HG02885 (cell line): Measurements from ENCODE around the gene SRC.
"Not testable (repeated sequence)": the region's sequence is repeated elsewhere in the genome, so short reads cannot be mapped to it uniquely, and the experiment has no call there.

Experiments
- ATAC-seq: cut with Tn5 transposase; IDR thresholded peaks from one replicate; pipeline ENCODE4 v1.9.1; 2021; ENCODE audit warnings: mild to moderate bottlenecking; ENCODE audit not compliant: unreplicated experiment, poor library complexity

The SRC gene

DNA sequence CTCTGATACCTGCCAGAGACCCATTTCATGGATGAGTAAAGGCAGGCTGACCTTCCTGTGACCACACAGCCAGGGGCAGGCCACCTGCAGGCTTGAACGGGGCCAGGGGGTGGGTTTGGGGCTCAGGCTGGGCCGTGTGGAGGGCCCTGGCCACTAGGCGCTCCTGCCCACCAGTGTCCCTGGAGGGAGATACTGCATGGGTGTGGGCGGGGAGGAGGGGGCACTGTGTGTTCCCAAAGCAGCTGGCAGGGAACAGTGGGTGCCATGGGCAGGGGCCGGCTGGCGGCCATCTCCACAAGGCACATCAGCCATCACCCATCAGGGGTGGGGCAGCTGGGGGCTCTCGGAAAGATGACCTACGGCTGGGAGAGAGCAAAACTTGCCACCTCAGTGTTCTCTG lies 15.4 kb downstream of the SRC start:
- ATAC-seq, result no peak

- ATAC-seq, result no peak
Observed at GRCh38 chr20:37362231-37362792, 16.4 kb downstream of the SRC start.

GRCh38 chr20:37362821-37363220 lies 16.9 kb downstream of the SRC start:
- no peak for ATAC-seq

DNA sequence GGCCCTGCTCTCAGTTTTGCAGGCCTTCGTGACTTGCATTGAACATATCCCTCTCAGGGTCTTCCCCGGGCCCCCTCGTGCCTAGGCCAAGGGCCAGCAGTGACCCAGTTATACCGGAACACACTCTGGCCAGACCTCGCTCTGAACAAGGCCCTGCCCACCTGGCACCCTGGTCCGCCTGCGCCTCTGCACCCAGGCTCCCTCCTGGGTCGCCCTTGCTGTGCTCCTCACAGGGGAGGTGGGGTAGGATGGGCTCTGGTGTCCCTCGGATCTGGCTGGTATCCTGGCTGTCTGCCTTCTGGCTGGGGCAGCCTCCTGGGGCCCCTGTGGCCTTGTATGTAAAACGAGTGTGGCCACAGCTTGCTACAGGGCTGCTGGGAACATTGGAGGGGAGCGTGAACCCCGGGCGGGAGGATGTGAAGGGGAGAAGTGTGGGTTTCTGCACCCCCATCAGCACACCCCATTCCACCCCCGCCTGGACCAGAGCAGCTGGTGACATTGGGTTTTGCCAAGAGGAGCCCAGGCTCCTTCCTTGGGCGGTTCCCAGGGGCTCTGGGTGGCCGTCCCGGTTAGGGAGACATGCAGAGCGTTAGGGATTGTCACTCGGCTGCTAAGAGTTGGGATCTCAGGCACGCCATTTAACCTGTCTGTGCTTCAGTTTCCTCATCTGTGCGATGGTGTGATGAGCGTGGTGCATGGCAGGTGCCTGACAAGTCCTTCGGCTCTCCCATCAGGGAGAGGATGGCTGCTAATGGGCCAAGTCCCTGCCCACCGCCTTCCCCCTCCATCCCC lies 17.5 kb downstream of the SRC start:
- no peak for ATAC-seq

- ATAC-seq, result no peak
Observed at GRCh38 chr20:37364013-37364926, 18.3 kb downstream of the SRC start.

DNA sequence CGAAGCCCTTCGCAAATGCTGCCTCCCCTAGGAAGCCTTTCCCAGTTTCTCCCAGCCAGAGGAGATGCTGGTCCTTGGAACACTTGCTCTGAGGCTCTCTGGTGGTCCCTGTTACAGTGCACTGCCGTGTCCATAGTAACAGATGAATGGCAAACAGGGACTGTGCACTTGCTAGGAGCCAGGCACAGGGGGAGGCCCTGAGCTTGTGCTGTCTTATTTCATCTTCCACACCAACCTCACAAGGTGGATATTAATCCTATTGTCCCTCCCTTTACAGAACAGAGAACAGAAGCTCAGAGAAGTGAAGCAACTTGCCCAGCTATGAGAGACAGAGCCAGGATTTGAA lies 19.0 kb downstream of the SRC start:
- no peak for ATAC-seq

GRCh38 chr20:37365760-37366638 lies 20.1 kb downstream of the SRC start:
- ATAC-seq, result peak; percentile 64

DNA sequence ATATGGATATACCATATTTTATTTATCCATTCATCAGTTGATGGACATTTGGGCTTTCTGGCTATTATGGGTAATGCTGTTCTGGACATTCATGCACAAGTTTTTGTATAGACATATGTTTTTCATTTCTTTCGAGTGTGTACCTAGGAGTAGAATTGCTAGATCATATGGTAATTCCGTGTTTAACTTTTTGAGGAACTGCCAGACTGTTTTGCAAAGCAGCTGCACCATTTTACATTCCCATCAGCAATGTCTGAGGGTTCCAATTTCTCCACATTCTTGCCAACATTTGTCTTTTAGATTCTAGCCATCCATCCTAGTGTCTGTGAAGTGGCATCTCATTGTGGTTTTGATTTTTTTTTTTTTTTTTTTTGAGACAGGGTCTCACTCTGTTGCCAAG lies 20.8 kb downstream of the SRC start:
- ATAC-seq, result no peak

DNA sequence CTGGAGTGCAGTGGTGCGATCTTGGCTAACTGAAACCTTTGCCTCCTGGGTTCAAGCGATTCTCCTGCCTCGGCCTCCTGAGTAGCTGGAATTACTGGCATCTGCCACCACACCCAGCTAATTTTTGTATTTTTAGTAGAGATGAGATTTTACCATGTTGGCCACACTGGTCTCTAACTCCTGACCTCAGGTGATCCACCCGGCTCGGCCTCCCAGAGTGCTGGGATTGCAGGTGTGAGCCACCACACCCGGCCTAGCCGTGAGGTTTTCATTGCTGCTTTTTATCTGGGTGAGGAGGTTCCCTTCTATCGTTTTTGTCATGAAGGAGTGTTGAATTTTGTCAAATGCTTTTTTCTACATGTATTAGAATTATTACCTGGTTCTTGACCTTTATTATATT lies 23.9 kb downstream of the SRC start:
- ATAC-seq, result no peak

GRCh38 chr20:37371845-37372244 lies 25.9 kb downstream of the SRC start:
- ATAC-seq, result not testable (repeated sequence)

GRCh38 chr20:37372441-37372840 lies 26.5 kb downstream of the SRC start:
- ATAC-seq, result no peak

DNA sequence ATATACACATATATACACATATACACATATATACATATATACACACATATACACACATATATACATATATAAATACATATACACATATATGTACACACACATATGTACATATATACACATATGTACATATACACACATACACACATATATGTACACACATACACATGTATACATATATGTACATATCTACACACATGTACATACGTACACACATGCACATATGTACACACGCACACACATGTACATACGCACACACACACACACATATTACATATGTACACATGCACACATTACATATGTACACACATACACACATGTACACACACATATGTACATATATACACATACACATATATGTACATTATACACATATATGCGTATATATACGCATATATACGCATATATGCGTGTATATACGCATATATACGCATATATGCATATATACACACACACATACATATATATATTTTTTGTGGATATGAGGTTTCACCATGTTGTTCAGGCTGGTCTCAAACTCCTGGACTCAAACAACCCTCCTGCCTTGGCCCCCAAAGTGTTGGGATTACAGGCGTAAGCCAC lies 27.2 kb downstream of the SRC start:
- no peak for ATAC-seq

DNA sequence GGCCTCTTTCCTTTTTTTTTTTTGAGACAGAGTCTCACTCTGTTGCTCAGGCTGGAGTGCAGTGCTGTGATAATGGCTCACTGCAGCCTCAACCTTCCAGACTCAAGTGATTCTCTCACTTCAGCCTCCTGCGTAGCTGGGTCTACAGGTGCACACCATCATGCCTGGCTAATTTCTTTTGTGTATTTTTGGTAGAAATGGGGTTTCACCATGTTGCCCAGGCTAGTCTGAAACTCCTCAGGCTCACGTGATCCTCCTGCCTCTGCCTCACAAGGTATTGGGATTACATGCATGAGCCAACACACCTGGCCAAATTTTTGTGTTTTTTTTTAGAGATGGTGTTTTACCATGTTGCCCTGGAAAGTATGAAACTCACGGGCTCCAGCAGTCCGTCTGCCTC lies 29.3 kb downstream of the SRC start:
- peak; percentile 49 for ATAC-seq

DNA sequence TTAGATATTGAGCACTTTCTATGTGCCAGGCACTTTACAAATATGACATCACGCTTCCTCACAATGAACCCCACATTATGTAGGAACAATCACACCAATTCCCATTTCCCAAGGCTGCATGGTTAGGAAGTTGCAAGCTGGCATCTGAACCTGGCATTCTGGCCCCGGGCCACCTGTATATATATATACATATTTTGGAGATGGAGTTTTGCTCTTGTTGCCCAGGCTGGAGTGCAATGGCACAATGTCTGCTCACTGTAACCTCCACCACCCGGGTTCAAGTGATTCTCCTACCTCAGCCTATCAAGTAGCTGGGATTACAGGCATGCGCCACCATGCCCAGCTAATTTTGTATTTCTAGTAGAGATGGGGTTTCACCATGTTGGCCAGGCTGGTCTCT lies 30.4 kb downstream of the SRC start:
- ATAC-seq, result no peak

DNA sequence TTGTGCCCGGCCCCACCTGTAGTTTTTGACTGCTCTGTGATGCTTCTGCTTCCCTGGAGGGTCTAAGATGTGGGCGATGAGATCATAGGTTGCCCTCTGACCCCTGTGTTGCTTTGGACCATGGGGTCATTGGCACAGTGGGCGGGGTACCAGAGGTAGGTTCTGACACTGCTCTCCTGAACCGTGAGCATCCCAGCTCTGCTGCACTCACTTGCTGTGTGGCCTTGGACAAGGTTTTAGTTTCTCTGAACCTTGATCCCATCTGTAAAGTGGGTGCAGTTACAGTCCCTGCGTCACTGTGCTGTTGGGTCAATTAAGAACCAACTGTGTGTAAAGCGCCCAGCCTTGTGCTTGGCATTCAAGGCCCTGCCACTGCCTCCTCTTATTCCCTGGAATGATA lies 30.9 kb downstream of the SRC start:
- ATAC-seq, result no peak

DNA sequence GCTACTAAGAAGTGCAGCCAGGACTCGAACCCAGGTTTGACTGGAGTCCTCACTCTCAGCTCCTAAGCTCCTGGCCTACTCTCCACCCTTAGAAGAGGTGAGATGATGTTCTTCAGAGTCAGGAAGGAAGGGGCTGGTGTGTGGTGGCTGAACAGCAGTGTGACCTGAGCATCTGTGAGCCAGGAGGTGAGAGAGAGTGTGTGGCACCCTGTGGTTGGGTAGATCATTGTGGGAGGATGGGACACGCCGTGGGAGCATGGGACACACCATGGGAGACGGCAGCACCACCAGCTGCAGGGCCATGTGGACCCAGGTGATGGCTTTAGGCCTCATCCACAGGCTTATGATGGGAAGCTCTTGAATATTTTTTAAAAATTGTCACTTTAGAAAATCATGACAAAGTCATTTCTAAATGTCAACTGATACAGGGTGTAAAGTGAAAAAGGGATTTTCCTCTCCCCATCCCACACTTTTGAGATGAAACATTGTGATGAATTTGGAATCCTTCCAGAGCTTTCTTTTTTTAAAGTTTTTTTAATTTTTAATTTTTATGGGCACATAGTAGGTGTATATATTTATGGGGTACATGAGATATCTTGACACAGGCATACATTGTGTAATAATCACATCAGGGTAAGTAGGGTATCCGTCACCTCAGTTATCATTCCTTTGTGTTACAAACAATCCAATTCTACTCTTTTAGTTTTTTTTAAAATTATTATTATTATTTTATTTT lies 31.6 kb downstream of the SRC start:
- no peak for ATAC-seq

DNA sequence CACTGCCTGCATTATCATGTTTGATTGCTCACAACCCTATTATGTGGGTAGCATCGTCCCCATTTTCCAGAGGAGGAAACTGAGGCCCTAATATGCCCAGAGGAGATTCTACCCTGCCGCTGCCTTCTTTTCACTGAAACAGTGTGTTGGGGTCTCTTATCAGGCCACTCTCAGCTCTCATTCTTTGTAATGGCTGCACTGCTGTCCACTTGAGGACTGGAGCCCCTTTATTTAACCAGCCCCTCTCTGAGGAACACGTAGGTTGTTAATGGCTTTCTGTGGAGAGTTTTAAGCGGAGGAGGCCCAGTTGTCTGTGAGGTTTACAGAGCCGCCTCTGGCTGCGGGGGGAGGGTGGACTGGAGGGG lies 32.5 kb downstream of the SRC start:
- ATAC-seq, result no peak

- no peak for ATAC-seq
Observed at GRCh38 chr20:37378785-37379598, 33.1 kb downstream of the SRC start.
